Neural progenitor cell (in vitro differentiated cells): ENCODE results near the gene PITX3. TPM values are rescaled to one million over a fixed set of nuclear protein-coding genes. Genes with fewer than 3 reads are reported as not detected.
"Not testable (repeated sequence)": the region's sequence is repeated elsewhere in the genome, so short reads cannot be mapped to it uniquely, and the experiment has no call there.

Source experiments
- DNase-seq: peaks from one replicate; pipeline ENCODE4 v3.0.0-alpha.2; 2016; ENCODE audit warnings: low spot score
- H2AFZ ChIP-seq: fragments of 200-600 bp; sonication (generic); replicated peaks from 2 replicates; pipeline ENCODE4 v1.6.1; 2016; ENCODE audit warnings: antibody characterized with exemption
- H3F3A ChIP-seq: fragments of 200-600 bp; sonication (generic); 2 replicates; pipeline ENCODE4 v1.6.1; 2016; ENCODE audit warnings: antibody characterized with exemption, low read depth
- H3K27ac ChIP-seq: fragments of 200-600 bp; sonication (generic); 2 replicates; pipeline ENCODE4 v1.5.1; 2016; ENCODE audit warnings: mild to moderate bottlenecking
- H3K27me3 ChIP-seq: fragments of 200-600 bp; sonication (generic); 2 replicates; pipeline ENCODE4 v1.6.1; 2016; ENCODE audit warnings: mild to moderate bottlenecking, moderate library complexity
- H3K36me3 ChIP-seq: fragments of 200-600 bp; sonication (generic); 2 replicates; pipeline ENCODE4 v1.5.1; 2016
- H3K4me1 ChIP-seq: fragments of 200-600 bp; sonication (generic); 2 replicates; pipeline ENCODE4 v1.6.1; 2016; ENCODE audit warnings: mixed run types
- H3K4me2 ChIP-seq: fragments of 200-600 bp; sonication (generic); 2 replicates; pipeline ENCODE4 v1.6.1; 2016
- H3K4me3 ChIP-seq: fragments of 200-600 bp; sonication (generic); 2 replicates; pipeline ENCODE4 v1.5.1; 2016
- H3K79me2 ChIP-seq: fragments of 200-600 bp; sonication (generic); 2 replicates; pipeline ENCODE4 v1.6.1; 2016; ENCODE audit warnings: low read depth
- H3K9ac ChIP-seq: fragments of 200-600 bp; sonication (generic); 2 replicates; pipeline ENCODE4 v1.6.1; 2016
- H3K9me3 ChIP-seq: fragments of 200-600 bp; sonication (generic); 2 replicates; pipeline ENCODE4 v1.5.1; 2016; ENCODE audit warnings: low read depth
- H4K20me1 ChIP-seq: fragments of 200-600 bp; sonication (generic); 2 replicates; pipeline ENCODE4 v1.6.1; 2016; ENCODE audit warnings: low read depth
- H3K27ac Mint-ChIP-seq: 3 replicates; pipeline ENCODE4 v1.8.0; 2021; ENCODE audit warnings: mixed read lengths
- H3K27me3 Mint-ChIP-seq: 2 replicates; pipeline ENCODE4 v1.8.0; 2022; ENCODE audit warnings: low read depth, mild to moderate bottlenecking, inconsistent platforms, moderate library complexity, mixed read lengths; ENCODE audit not compliant: insufficient read depth
- H3K36me3 Mint-ChIP-seq: 3 replicates; pipeline ENCODE4 v1.8.0; 2021; ENCODE audit warnings: mixed read lengths
- H3K4me1 Mint-ChIP-seq: 3 replicates; pipeline ENCODE4 v1.8.0; 2021; ENCODE audit warnings: mixed read lengths
- H3K4me3 Mint-ChIP-seq: 3 replicates; pipeline ENCODE4 v1.8.0; 2021; ENCODE audit warnings: mild to moderate bottlenecking, moderate library complexity, mixed read lengths
- H3K9me3 Mint-ChIP-seq: 3 replicates; pipeline ENCODE4 v1.8.0; 2020; ENCODE audit warnings: mixed read lengths
- CTCF ChIP-seq: fragments of 200-600 bp; sonication (generic); IDR thresholded peaks from 2 replicates; pipeline ENCODE4 v1.5.1; 2017; ENCODE audit warnings: antibody characterized with exemption, mild to moderate bottlenecking
- EZH2 ChIP-seq: fragments of 200-600 bp; sonication (generic); IDR thresholded peaks from 2 replicates; pipeline ENCODE4 v1.6.1; 2017; ENCODE audit warnings: antibody characterized with exemption, mild to moderate bottlenecking, moderate library complexity
- EZH2phosphoT487 ChIP-seq: fragments of 200-600 bp; sonication (generic); IDR thresholded peaks from 2 replicates; pipeline ENCODE4 v1.6.1; 2017; ENCODE audit warnings: antibody characterized with exemption
- total RNA-seq: library from RNA; depleted of rRNA; stranded (reverse); fragments of >200 nt; gene quantifications from 2 replicates; pipeline ENCODE4 v1.2.3, GENCODE V29; 2015; ENCODE audit warnings: low replicate concordance

PITX3 gene
- total RNA-seq, 1 donor from 2014 or later, result not detected

GRCh38 chr10:102219370-102219769 lies 21.9 kb downstream of the PITX3 start:
- TF ChIP-seq EZH2 (no peak), EZH2phosphoT487 (no peak), CTCF (no peak)
- H3K4me1 ChIP-seq, result no peaks in the 10 kb centered on the region
- peaks cover 57% of the 10 kb centered on the region for H3K27me3 ChIP-seq
- Mint-ChIP-seq H3K4me1 (no peaks in the 10 kb centered on the region), H3K36me3 (no peaks in the 10 kb centered on the region), H3K27ac (no peak overlapping the region), H3K4me3 (no peak overlapping the region), H3K9me3 (peaks cover under 1% of the 10 kb centered on the region), H3K27me3 (peaks cover 6% of the 10 kb centered on the region)
- no peak overlapping the region for H3K4me3 ChIP-seq
- no peak overlapping the region for H3K9ac ChIP-seq
- no peak for DNase-seq
- H4K20me1 ChIP-seq, result no peaks in the 10 kb centered on the region
- H3K4me2 ChIP-seq, result no peak overlapping the region
- H3K36me3 ChIP-seq, result no peaks in the 10 kb centered on the region
- no peaks in the 10 kb centered on the region for H3K79me2 ChIP-seq
- no peak overlapping the region for H3K27ac ChIP-seq
- no peak overlapping the region for H2AFZ ChIP-seq
- H3K9me3 ChIP-seq, result no peaks in the 10 kb centered on the region
- H3F3A ChIP-seq, result no peaks in the 10 kb centered on the region

GRCh38 chr10:102213599-102213998 lies 27.7 kb downstream of the PITX3 start:
- not testable (repeated sequence) for H3K79me2 ChIP-seq, H3K27me3 Mint-ChIP-seq

GRCh38 chr10:102211615-102212299 lies 29.6 kb downstream of the PITX3 start:
- H3K27ac ChIP-seq, result no peak overlapping the region
- H2AFZ ChIP-seq, result no peak overlapping the region

More at GRCh38 chr10:102213599-102213998, 27.7 kb downstream of the PITX3 start:
- not testable (repeated sequence) for H4K20me1 ChIP-seq, H3K4me2 ChIP-seq, H3K4me3 ChIP-seq, H2AFZ ChIP-seq, H3K36me3 ChIP-seq, H3K4me3 Mint-ChIP-seq, H3K36me3 Mint-ChIP-seq, H3K4me1 Mint-ChIP-seq, H3F3A ChIP-seq, H3K9ac ChIP-seq, H3K4me1 ChIP-seq, DNase-seq, H3K9me3 Mint-ChIP-seq, H3K27ac Mint-ChIP-seq, H3K27me3 ChIP-seq, H3K9me3 ChIP-seq, H3K27ac ChIP-seq

More at GRCh38 chr10:102211615-102212299, 29.6 kb downstream of the PITX3 start:
- Histone ChIP-seq H3K9ac (no peak overlapping the region), H3K9me3 (no peaks in the 10 kb centered on the region), H3F3A (no peaks in the 10 kb centered on the region), H4K20me1 (no peaks in the 10 kb centered on the region), H3K36me3 (no peaks in the 10 kb centered on the region), H3K27me3 (peaks cover 7% of the 10 kb centered on the region), H3K79me2 (no peaks in the 10 kb centered on the region), H3K4me3 (no peak overlapping the region), H3K4me1 (no peaks in the 10 kb centered on the region), H3K4me2 (no peak overlapping the region)
- Mint-ChIP-seq H3K27me3 (peaks cover 2% of the 10 kb centered on the region), H3K4me3 (no peak overlapping the region), H3K9me3 (peaks cover 3% of the 10 kb centered on the region), H3K36me3 (no peaks in the 10 kb centered on the region), H3K4me1 (no peaks in the 10 kb centered on the region), H3K27ac (no peak overlapping the region)
- TF ChIP-seq EZH2 (no peak), EZH2phosphoT487 (no peak), CTCF (no peak)
- no peak for DNase-seq
